ENCODE measurements around the gene ZNF296. TPM values are rescaled to one million over a fixed set of nuclear protein-coding genes. Genes with fewer than 3 reads are reported as not detected.
"Not testable (repeated sequence)": the region's sequence is repeated elsewhere in the genome, so short reads cannot be mapped to it uniquely, and the experiment has no call there.

Gene ZNF296
- total RNA-seq, 2 donors from 2014 or later = 0.26 TPM; not detected in 1

DNA sequence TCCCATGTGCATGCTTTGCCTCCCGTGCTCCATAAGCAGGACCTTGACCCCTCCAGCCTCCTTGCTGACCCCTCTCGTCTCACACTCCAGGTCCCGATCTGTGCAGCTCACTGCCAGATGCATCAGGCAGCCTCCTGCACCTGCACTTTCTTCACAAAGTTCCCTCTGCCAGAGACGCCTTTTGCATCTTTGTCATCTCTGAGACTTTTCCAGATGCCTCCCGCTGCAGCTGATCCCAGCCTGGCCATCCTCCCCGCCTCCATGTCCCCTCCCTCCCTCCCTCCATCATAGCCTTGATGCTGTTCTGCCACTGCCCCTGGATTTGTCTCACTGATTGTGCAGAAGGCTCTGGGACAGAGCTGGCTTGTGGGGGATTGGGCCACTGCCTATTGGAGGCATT, 46.6 kb upstream of the ZNF296 start:
- Histone ChIP-seq H3K27ac (no peak overlapping the region), H3K27me3 (no peaks in the 10 kb centered on the region), H3K4me1 (peaks cover 20% of the 10 kb centered on the region), H3K4me3 (no peak overlapping the region), H3K9me3 (no peaks in the 10 kb centered on the region), H3K36me3 (replicated peaks in 1 of 2; ENCODE audit: insufficient read depth in 1 of 2, low read depth in 2 of 2) (no peaks in the 10 kb centered on the region)
- ATAC-seq (no peak), DNase-seq (no peak)
- 78 to 83% methylated on average over 6 of the region's 6 CpGs for WGBS, 2 donors
- intact Hi-C loops (cut with DNase I) = no loop called here
- no peak for TF ChIP-seq POLR2A (IDR thresholded peaks at IDR 0.05)
- TF ChIP-seq, protein P1, sequence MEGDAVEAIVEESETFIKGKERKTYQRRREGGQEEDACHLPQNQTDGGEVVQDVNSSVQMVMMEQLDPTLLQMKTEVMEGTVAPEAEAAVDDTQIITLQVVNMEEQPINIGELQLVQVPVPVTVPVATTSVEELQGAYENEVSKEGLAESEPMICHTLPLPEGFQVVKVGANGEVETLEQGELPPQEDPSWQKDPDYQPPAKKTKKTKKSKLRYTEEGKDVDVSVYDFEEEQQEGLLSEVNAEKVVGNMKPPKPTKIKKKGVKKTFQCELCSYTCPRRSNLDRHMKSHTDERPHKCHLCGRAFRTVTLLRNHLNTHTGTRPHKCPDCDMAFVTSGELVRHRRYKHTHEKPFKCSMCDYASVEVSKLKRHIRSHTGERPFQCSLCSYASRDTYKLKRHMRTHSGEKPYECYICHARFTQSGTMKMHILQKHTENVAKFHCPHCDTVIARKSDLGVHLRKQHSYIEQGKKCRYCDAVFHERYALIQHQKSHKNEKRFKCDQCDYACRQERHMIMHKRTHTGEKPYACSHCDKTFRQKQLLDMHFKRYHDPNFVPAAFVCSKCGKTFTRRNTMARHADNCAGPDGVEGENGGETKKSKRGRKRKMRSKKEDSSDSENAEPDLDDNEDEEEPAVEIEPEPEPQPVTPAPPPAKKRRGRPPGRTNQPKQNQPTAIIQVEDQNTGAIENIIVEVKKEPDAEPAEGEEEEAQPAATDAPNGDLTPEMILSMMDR (IDR thresholded peaks at IDR 0.05) = no peak

DNA sequence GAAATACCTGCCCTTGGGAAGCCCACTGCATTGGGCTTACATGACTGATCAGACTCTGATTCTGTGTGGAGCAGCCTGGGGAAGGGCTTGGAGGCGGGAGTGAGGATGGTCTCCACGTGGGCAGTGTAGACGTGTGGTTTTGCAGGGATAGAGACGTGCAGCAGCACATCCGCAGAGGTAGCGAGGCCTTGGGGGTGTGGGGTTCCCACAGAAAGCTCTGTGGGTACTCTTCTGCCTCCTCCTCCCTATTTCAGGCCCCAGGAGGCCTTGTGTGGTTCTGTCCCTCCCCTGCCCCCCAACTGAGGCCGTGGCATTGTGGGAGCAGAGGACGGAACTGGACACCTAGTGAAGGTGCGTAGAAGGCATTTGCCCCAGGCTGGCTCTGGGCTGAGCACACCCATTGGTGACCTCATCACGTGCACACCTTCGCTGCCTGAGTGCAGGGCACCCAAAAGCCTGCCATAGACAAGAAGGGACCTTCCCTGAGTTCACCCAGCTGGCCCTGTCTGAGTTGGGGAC, 45.6 kb upstream of the ZNF296 start:
- intact Hi-C loops (cut with DNase I) = no loop called here
- WGBS, 2 donors = 71 to 80% methylated on average over 6 to 11 of the region's 11 CpGs
- no peak for ATAC-seq
- DNase-seq = no peak
- no peaks in the 10 kb centered on the region for H3K9me3 ChIP-seq
- TF ChIP-seq, protein P1 (IDR thresholded peaks at IDR 0.05) = no peak
- TF ChIP-seq POLR2A (IDR thresholded peaks at IDR 0.05) = no peak
- no peak overlapping the region for H3K4me3 ChIP-seq
- H3K27me3 ChIP-seq = no peaks in the 10 kb centered on the region
- no peaks in the 10 kb centered on the region for H3K36me3 ChIP-seq (replicated peaks in 1 of 2; ENCODE audit: insufficient read depth in 1 of 2, low read depth in 2 of 2)
- H3K27ac ChIP-seq = no peak overlapping the region
- H3K4me1 ChIP-seq = peaks cover 30% of the 10 kb centered on the region

- Histone ChIP-seq H3K36me3 (replicated peaks in 1 of 2; ENCODE audit: insufficient read depth in 1 of 2, low read depth in 2 of 2) (no peaks in the 10 kb centered on the region), H3K27me3 (no peaks in the 10 kb centered on the region), H3K4me3 (no peak overlapping the region), H3K9me3 (no peaks in the 10 kb centered on the region), H3K27ac (no peak overlapping the region), H3K4me1 (peaks cover 21% of the 10 kb centered on the region)
- DNase-seq = no peak
- 82 to 83% methylated on average over 3 to 6 of the region's 6 CpGs for WGBS, 2 donors
- intact Hi-C loops (cut with DNase I) = no loop called here
- ATAC-seq = no peak
- no peak for TF ChIP-seq POLR2A (IDR thresholded peaks at IDR 0.05)
- TF ChIP-seq, protein P1 (IDR thresholded peaks at IDR 0.05) = no peak
Measured at GRCh38 chr19:45119582-45119981, 43.3 kb upstream of the ZNF296 start.

DNA sequence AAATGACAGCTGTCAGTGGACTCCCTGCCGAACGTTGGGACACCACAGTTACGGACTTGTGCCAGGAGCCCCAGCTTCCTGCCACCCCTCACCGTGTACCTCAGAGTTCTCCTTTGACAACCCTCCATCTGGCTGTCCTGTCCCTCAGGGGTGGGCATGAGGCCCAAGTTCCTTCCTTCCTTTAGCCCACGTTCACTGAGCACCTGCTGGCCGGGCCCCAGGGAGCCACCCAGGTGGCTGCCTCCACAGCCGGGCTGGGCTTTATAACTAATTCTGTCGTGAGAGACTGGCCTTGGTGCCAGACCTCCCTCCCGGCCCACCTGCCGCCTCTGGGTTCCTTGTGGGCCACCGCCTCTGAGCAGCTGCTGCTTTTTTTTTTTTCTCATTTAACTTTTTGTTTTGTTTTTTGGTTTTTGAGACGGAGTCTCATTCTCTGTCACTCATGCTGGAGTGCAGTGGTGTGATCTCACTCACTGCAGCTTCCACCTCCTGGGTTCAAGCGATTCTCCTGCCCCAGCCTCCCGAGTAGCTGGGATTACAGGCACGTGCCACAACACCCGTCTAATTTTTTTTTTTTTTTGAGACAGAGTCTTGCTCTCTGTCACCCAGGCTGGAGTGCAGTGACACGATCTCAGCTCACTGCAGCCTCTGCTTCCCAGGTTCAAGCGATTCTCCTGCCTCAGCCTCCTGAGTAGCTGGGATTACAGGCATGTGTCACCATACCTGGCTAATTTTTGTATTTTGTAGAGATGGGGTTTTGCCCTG, 42.5 kb upstream of the ZNF296 start:
- H3K4me3 ChIP-seq; H3K9me3 ChIP-seq; H3K27ac ChIP-seq; H3K36me3 ChIP-seq (replicated peaks in 1 of 2; ENCODE audit: insufficient read depth in 1 of 2, low read depth in 2 of 2); intact Hi-C loops (cut with DNase I); H3K27me3 ChIP-seq; ATAC-seq; DNase-seq: not testable (repeated sequence)
- 42 to 51% methylated on average over 18 of the region's 18 CpGs for WGBS, 2 donors
- H3K4me1 ChIP-seq = peaks cover 25% of the 10 kb centered on the region

GRCh38 chr19:45118106-45118505, 41.8 kb upstream of the ZNF296 start:
- no peaks in the 10 kb centered on the region for H3K27me3 ChIP-seq
- intact Hi-C loops (cut with DNase I) = no loop called here
- no peaks in the 10 kb centered on the region for H3K36me3 ChIP-seq (replicated peaks in 1 of 2; ENCODE audit: insufficient read depth in 1 of 2, low read depth in 2 of 2)
- 40 to 87% methylated on average over 1 to 5 of the region's 5 CpGs for WGBS, 2 donors
- H3K4me3 ChIP-seq = no peak overlapping the region
- TF ChIP-seq, protein P1 (IDR thresholded peaks at IDR 0.05) = no peak
- no peak for TF ChIP-seq POLR2A (IDR thresholded peaks at IDR 0.05)
- DNase-seq (no peak), ATAC-seq (peak; percentile 18)
- peaks cover 32% of the 10 kb centered on the region for H3K4me1 ChIP-seq
- no peaks in the 10 kb centered on the region for H3K9me3 ChIP-seq
- H3K27ac ChIP-seq = no peak overlapping the region

Data from body of pancreas (tissue), 4 donors.